Neural cell (in vitro differentiated cells): Measurements from ENCODE around the gene MYO3B. TPM values are rescaled to one million over a fixed set of nuclear protein-coding genes. Genes with fewer than 3 reads are reported as not detected.

Experiments
- H2AFZ ChIP-seq: fragments of 200-600, 300-800 bp; sonication (generic), shearing (Covaris generic); 2 replicates; pipeline ENCODE4 v1.6.0; 2014; ENCODE audit warnings: low read depth, mild to moderate bottlenecking, antibody characterized with exemption, low read length, moderate library complexity
- H3F3A ChIP-seq: fragments of 200-600 bp; shearing (Covaris generic); 2 replicates; pipeline ENCODE4 v1.6.1; 2016; ENCODE audit warnings: mild to moderate bottlenecking, moderate library complexity, mixed read lengths, antibody characterized with exemption, low read length; ENCODE audit not compliant: insufficient read depth, poor library complexity, severe bottlenecking
- H3K27ac ChIP-seq: fragments of 200-600, 300-800 bp; sonication (generic), shearing (Covaris generic); 2 replicates; pipeline ENCODE4 v1.5.1; 2014; ENCODE audit warnings: mild to moderate bottlenecking, low read length, moderate library complexity
- H3K27me3 ChIP-seq: fragments of 300-800, 200-600 bp; sonication (generic), shearing (Covaris generic); 2 replicates; pipeline ENCODE4 v1.6.0; 2014; ENCODE audit warnings: mild to moderate bottlenecking, low read depth, low read length, moderate library complexity; ENCODE audit not compliant: insufficient read depth
- H3K36me3 ChIP-seq: fragments of 300-800, 200-600 bp; sonication (generic), shearing (Covaris generic); 2 replicates; pipeline ENCODE4 v1.5.1; 2014; ENCODE audit warnings: mild to moderate bottlenecking, antibody characterized with exemption, low read length, moderate library complexity; ENCODE audit not compliant: insufficient read depth
- H3K4me2 ChIP-seq: fragments of 300-800, 200-600 bp; sonication (generic), shearing (Covaris generic); 2 replicates; pipeline ENCODE4 v1.6.0; 2014; ENCODE audit warnings: mild to moderate bottlenecking, low read length
- H3K4me3 ChIP-seq: fragments of 300-800, 200-600 bp; sonication (generic), shearing (Covaris generic); 2 replicates; pipeline ENCODE4 v1.5.1; 2014; ENCODE audit warnings: mild to moderate bottlenecking, low read length, moderate library complexity
- H3K79me2 ChIP-seq: fragments of 200-600 bp; shearing (Covaris generic); replicated peaks from 2 replicates; pipeline ENCODE4 v1.6.0; 2014; ENCODE audit warnings: mild to moderate bottlenecking, low read length, moderate library complexity; ENCODE audit not compliant: insufficient read depth
- H3K9ac ChIP-seq: fragments of 300-800, 200-600 bp; sonication (generic), shearing (Covaris generic); 2 replicates; pipeline ENCODE4 v1.6.1; 2016; ENCODE audit warnings: mild to moderate bottlenecking, low read length, mixed read lengths
- H3K9me2 ChIP-seq: fragments of 200-600 bp; shearing (Covaris generic); 2 replicates; pipeline ENCODE4 v1.6.1; 2016; ENCODE audit warnings: mild to moderate bottlenecking, low read length, mixed read lengths; ENCODE audit not compliant: insufficient read depth
- H3K9me3 ChIP-seq: fragments of 200-600, 300-800 bp; sonication (generic), shearing (Covaris generic); 2 replicates; pipeline ENCODE4 v1.6.1; 2016; ENCODE audit warnings: mild to moderate bottlenecking, mixed run types, low read length, moderate library complexity, mixed read lengths
- H4K20me1 ChIP-seq: fragments of 200-600 bp; shearing (Covaris generic); 2 replicates; pipeline ENCODE4 v1.6.1; 2016; ENCODE audit warnings: mild to moderate bottlenecking, mixed run types; ENCODE audit not compliant: insufficient read depth
- EP300 ChIP-seq: fragments of 450-650 bp; conservative IDR thresholded peaks from 2 replicates; pipeline ENCODE4 v1.6.1; 2014; ENCODE audit warnings: antibody characterized with exemption, mild to moderate bottlenecking, moderate library complexity; ENCODE audit not compliant: poor library complexity, severe bottlenecking
- EZH2 ChIP-seq: fragments of 200-600, 300-800 bp; shearing (Covaris generic), sonication (generic); IDR thresholded peaks from 2 replicates; pipeline ENCODE4 v1.6.1; 2014; ENCODE audit warnings: antibody characterized with exemption, low read length, borderline replicate concordance, mild to moderate bottlenecking; ENCODE audit not compliant: insufficient read depth, poor library complexity, severe bottlenecking
- MXI1 ChIP-seq: fragments of 450-650 bp; conservative IDR thresholded peaks from 2 replicates; pipeline ENCODE4 v1.6.1; 2014; ENCODE audit warnings: antibody characterized with exemption, mild to moderate bottlenecking; ENCODE audit not compliant: poor library complexity, severe bottlenecking
- POLR2AphosphoS5 ChIP-seq: IDR thresholded peaks from 2 replicates; pipeline ENCODE4 v1.6.1; 2012
- RAD21 ChIP-seq: fragments of 450-650 bp; conservative IDR thresholded peaks from 2 replicates; pipeline ENCODE4 v1.6.1; 2014; ENCODE audit warnings: antibody characterized with exemption, mild to moderate bottlenecking, moderate library complexity
- SMC3 ChIP-seq: fragments of 450-650 bp; conservative IDR thresholded peaks from 2 replicates; pipeline ENCODE4 v1.6.1; 2014; ENCODE audit warnings: antibody characterized with exemption, mild to moderate bottlenecking, moderate library complexity; ENCODE audit not compliant: poor library complexity
- TAF1 ChIP-seq: IDR thresholded peaks from 2 replicates; pipeline ENCODE4 v1.6.1; 2012; ENCODE audit warnings: low read depth
- polyA plus RNA-seq: library from polyadenylated mRNA; depleted of rRNA; stranded (reverse); fragments of >200 nt; gene quantifications from 2 replicates; pipeline ENCODE4 v1.2.3, GENCODE V29; 2014
- TF ChIP-seq, protein P1 (sequence below): IDR thresholded peaks from 2 replicates; pipeline ENCODE4 v1.6.1; 2012; ENCODE audit warnings: borderline replicate concordance
- TF ChIP-seq, protein P2 (sequence below): fragments of 450-650 bp; IDR thresholded peaks from 2 replicates; pipeline ENCODE4 v1.5.1; 2014; ENCODE audit warnings: antibody characterized with exemption, mild to moderate bottlenecking, moderate library complexity; ENCODE audit not compliant: poor library complexity, severe bottlenecking

MYO3B gene
- polyA plus RNA-seq, 1 donor from 2014 or later = 0.11 TPM

GRCh38 chr2:170218931-170219330, 41.0 kb downstream of the MYO3B start:
- no peak overlapping the region for H3K9ac ChIP-seq
- H3K27ac ChIP-seq = no peak overlapping the region
- TF ChIP-seq, protein P1, sequence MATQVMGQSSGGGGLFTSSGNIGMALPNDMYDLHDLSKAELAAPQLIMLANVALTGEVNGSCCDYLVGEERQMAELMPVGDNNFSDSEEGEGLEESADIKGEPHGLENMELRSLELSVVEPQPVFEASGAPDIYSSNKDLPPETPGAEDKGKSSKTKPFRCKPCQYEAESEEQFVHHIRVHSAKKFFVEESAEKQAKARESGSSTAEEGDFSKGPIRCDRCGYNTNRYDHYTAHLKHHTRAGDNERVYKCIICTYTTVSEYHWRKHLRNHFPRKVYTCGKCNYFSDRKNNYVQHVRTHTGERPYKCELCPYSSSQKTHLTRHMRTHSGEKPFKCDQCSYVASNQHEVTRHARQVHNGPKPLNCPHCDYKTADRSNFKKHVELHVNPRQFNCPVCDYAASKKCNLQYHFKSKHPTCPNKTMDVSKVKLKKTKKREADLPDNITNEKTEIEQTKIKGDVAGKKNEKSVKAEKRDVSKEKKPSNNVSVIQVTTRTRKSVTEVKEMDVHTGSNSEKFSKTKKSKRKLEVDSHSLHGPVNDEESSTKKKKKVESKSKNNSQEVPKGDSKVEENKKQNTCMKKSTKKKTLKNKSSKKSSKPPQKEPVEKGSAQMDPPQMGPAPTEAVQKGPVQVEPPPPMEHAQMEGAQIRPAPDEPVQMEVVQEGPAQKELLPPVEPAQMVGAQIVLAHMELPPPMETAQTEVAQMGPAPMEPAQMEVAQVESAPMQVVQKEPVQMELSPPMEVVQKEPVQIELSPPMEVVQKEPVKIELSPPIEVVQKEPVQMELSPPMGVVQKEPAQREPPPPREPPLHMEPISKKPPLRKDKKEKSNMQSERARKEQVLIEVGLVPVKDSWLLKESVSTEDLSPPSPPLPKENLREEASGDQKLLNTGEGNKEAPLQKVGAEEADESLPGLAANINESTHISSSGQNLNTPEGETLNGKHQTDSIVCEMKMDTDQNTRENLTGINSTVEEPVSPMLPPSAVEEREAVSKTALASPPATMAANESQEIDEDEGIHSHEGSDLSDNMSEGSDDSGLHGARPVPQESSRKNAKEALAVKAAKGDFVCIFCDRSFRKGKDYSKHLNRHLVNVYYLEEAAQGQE = no peak
- TF ChIP-seq RAD21 = no peak
- TF ChIP-seq EZH2 = no peak
- TF ChIP-seq POLR2AphosphoS5 = no peak
- TF ChIP-seq, protein P2, sequence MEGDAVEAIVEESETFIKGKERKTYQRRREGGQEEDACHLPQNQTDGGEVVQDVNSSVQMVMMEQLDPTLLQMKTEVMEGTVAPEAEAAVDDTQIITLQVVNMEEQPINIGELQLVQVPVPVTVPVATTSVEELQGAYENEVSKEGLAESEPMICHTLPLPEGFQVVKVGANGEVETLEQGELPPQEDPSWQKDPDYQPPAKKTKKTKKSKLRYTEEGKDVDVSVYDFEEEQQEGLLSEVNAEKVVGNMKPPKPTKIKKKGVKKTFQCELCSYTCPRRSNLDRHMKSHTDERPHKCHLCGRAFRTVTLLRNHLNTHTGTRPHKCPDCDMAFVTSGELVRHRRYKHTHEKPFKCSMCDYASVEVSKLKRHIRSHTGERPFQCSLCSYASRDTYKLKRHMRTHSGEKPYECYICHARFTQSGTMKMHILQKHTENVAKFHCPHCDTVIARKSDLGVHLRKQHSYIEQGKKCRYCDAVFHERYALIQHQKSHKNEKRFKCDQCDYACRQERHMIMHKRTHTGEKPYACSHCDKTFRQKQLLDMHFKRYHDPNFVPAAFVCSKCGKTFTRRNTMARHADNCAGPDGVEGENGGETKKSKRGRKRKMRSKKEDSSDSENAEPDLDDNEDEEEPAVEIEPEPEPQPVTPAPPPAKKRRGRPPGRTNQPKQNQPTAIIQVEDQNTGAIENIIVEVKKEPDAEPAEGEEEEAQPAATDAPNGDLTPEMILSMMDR = no peak
- no peak for TF ChIP-seq MXI1
- TF ChIP-seq TAF1 = no peak
- no peak for TF ChIP-seq SMC3
- TF ChIP-seq EP300 = no peak
- no peak overlapping the region for H3K4me3 ChIP-seq
- H3K36me3 ChIP-seq = no peaks in the 10 kb centered on the region
- no peaks in the 10 kb centered on the region for H4K20me1 ChIP-seq
- H3K9me2 ChIP-seq = no peaks in the 10 kb centered on the region
- no peak overlapping the region for H2AFZ ChIP-seq
- no peak overlapping the region for H3K4me2 ChIP-seq
- H3F3A ChIP-seq = no peaks in the 10 kb centered on the region
- H3K27me3 ChIP-seq = no peaks in the 10 kb centered on the region
- no peaks in the 10 kb centered on the region for H3K79me2 ChIP-seq
- no peaks in the 10 kb centered on the region for H3K9me3 ChIP-seq

- no peaks in the 10 kb centered on the region for H3K9me2 ChIP-seq
- no peak overlapping the region for H3K9ac ChIP-seq
- no peak overlapping the region for H2AFZ ChIP-seq
- no peak overlapping the region for H3K4me3 ChIP-seq
- no peak overlapping the region for H3K4me2 ChIP-seq
- no peaks in the 10 kb centered on the region for H3K79me2 ChIP-seq
- no peaks in the 10 kb centered on the region for H3K9me3 ChIP-seq
- no peaks in the 10 kb centered on the region for H3K36me3 ChIP-seq
- no peaks in the 10 kb centered on the region for H4K20me1 ChIP-seq
- H3K27ac ChIP-seq = no peak overlapping the region
- H3F3A ChIP-seq = no peaks in the 10 kb centered on the region
- H3K27me3 ChIP-seq = no peaks in the 10 kb centered on the region
- TF ChIP-seq, protein P1 = no peak
- TF ChIP-seq, protein P2 = no peak
- TF ChIP-seq MXI1 (no peak), EZH2 (no peak), POLR2AphosphoS5 (no peak), EP300 (no peak)
These were observed 43.7 kb downstream of the MYO3B start for GRCh38 chr2:170221317-170222288.
